ENCODE measurements around the gene LSS. TPM values are rescaled to one million over a fixed set of nuclear protein-coding genes. Genes with fewer than 3 reads are reported as not detected.

LSS gene
- total RNA-seq, 1 experiment from 2014 or later = 45.5 TPM

- POLR2A ChIA-PET = interaction anchor here (0.8 to 1.3 kb wide), 2 partner anchors 10 to 17 kb away, joined by 3 to 4 read pairs; no protein-coding TSS in a partner anchor
- no peak for DNase-seq (ENCODE audit: unreplicated experiment)
- intact Hi-C loops (cut with micrococcal nuclease) = no loop called here
- peaks cover 74% of the 10 kb centered on the region for H3K36me3 Mint-ChIP-seq (ENCODE audit: insufficient read depth, unreplicated experiment)
- H3K9me3 Mint-ChIP-seq (ENCODE audit: unreplicated experiment) = no peaks in the 10 kb centered on the region
- no peaks in the 10 kb centered on the region for H3K4me1 Mint-ChIP-seq (ENCODE audit: insufficient read depth, unreplicated experiment)
- H3K27ac Mint-ChIP-seq (ENCODE audit: low read depth, unreplicated experiment) = no peak overlapping the region
- no peaks in the 10 kb centered on the region for H3K27me3 Mint-ChIP-seq (ENCODE audit: insufficient read depth, unreplicated experiment)
- no peak overlapping the region for H3K4me3 Mint-ChIP-seq (ENCODE audit: unreplicated experiment)
- CTCF ChIA-PET = interaction anchor here (0.7 kb wide), 1 partner anchor 253 kb away, joined by 4 read pairs; no protein-coding TSS in a partner anchor
- BruUV-seq (replicated peaks) = no TSS peak
- TF ChIP-seq CTCF (IDR thresholded peaks at IDR 0.05; ENCODE audit: unreplicated experiment) = no peak
These were observed 21.3 kb downstream of the LSS start for GRCh38 chr21:46207006-46207919.

GRCh38 chr21:46206163-46207005 lies 22.2 kb downstream of the LSS start:
- no peak for DNase-seq (ENCODE audit: unreplicated experiment)
- no peaks in the 10 kb centered on the region for H3K4me1 Mint-ChIP-seq (ENCODE audit: insufficient read depth, unreplicated experiment)
- H3K27ac Mint-ChIP-seq (ENCODE audit: low read depth, unreplicated experiment) = no peak overlapping the region
- no peaks in the 10 kb centered on the region for H3K27me3 Mint-ChIP-seq (ENCODE audit: insufficient read depth, unreplicated experiment)
- TF ChIP-seq CTCF (IDR thresholded peaks at IDR 0.05; ENCODE audit: unreplicated experiment) = no peak
- ChIA-PET CTCF (no interaction called here), POLR2A (interaction anchor here (0.8 to 1.3 kb wide), 2 partner anchors 9 to 18 kb away, joined by 3 to 4 read pairs; no protein-coding TSS in a partner anchor)
- H3K36me3 Mint-ChIP-seq (ENCODE audit: insufficient read depth, unreplicated experiment) = peaks cover 66% of the 10 kb centered on the region
- H3K9me3 Mint-ChIP-seq (ENCODE audit: unreplicated experiment) = no peaks in the 10 kb centered on the region
- no peak overlapping the region for H3K4me3 Mint-ChIP-seq (ENCODE audit: unreplicated experiment)
- no TSS peak for BruUV-seq (replicated peaks)
- intact Hi-C loops (cut with micrococcal nuclease) = no loop called here

- peaks cover 64% of the 10 kb centered on the region for H3K36me3 Mint-ChIP-seq (ENCODE audit: insufficient read depth, unreplicated experiment)
- H3K4me1 Mint-ChIP-seq (ENCODE audit: insufficient read depth, unreplicated experiment) = no peaks in the 10 kb centered on the region
- no peak overlapping the region for H3K4me3 Mint-ChIP-seq (ENCODE audit: unreplicated experiment)
These were observed 22.8 kb downstream of the LSS start for GRCh38 chr21:46205766-46206162.

More at GRCh38 chr21:46205766-46206162, 22.8 kb downstream of the LSS start:
- intact Hi-C loops (cut with micrococcal nuclease) = no loop called here
- CTCF ChIA-PET = no interaction called here
- DNase-seq (ENCODE audit: unreplicated experiment) = no peak
- Mint-ChIP-seq H3K27ac (ENCODE audit: low read depth, unreplicated experiment) (no peak overlapping the region), H3K9me3 (ENCODE audit: unreplicated experiment) (no peaks in the 10 kb centered on the region), H3K27me3 (ENCODE audit: insufficient read depth, unreplicated experiment) (no peaks in the 10 kb centered on the region)
- no TSS peak for BruUV-seq (replicated peaks)
- POLR2A ChIA-PET = no interaction called here
- TF ChIP-seq CTCF (IDR thresholded peaks at IDR 0.05; ENCODE audit: unreplicated experiment) = no peak
